Transverse colon (tissue), 4 donors: ENCODE measurements around the gene MOV10L1. TPM values are rescaled to one million over a fixed set of nuclear protein-coding genes. Genes with fewer than 3 reads are reported as not detected.

ENCODE experiments used
- DNase-seq: peaks from one replicate; pipeline ENCODE4 v3.0.0-alpha.2; 2019
- H3K27ac ChIP-seq, 4 donors: fragments of 200-600 bp; sonication (generic); 2 replicates each; pipeline ENCODE4 v1.5.1; 2016 to 2018; ENCODE audit warnings: inconsistent platforms in 4 of 4
- H3K27me3 ChIP-seq: fragments of 200-600 bp; sonication (generic); 2 replicates; pipeline ENCODE4 v1.5.1; 2017; ENCODE audit warnings: inconsistent platforms
- H3K36me3 ChIP-seq, 4 donors: fragments of 200-600 bp; sonication (generic); 2 replicates each; pipeline ENCODE4 v1.5.1; 2017 to 2019; ENCODE audit warnings: inconsistent platforms in 4 of 4
- H3K4me1 ChIP-seq, 4 donors: fragments of 200-600 bp; sonication (generic); 2 replicates each; pipeline ENCODE4 v1.5.1; 2017 to 2020; ENCODE audit warnings: inconsistent platforms in 4 of 4
- H3K4me3 ChIP-seq, 4 donors: fragments of 200-600 bp; sonication (generic); 1 replicate in 1 of 4; 2 replicates in 3 of 4; pipeline versions ENCODE4 v1.5.1 to v1.6.1; 2017 to 2019; ENCODE audit warnings: inconsistent platforms in 4 of 4
- H3K9me3 ChIP-seq, 2 donors: fragments of 200-600 bp; sonication (generic); 2 replicates each; pipeline ENCODE4 v1.5.1; 2017 to 2019; ENCODE audit warnings: inconsistent platforms in 2 of 2
- CTCF ChIP-seq, 5 experiments: fragments of 200-600 bp in 3 of 5; fragments of 450-650 bp in 2 of 5; sonication (generic) in 3 of 5; IDR thresholded peaks; 1 replicate in 2 of 5; 2 replicates in 3 of 5; pipeline ENCODE4 v1.5.1; 2016 to 2017; ENCODE audit warnings: antibody characterized with exemption in 5 of 5, inconsistent platforms in 3 of 5, mild to moderate bottlenecking in 2 of 5, moderate library complexity in 1 of 5
- EP300 ChIP-seq: sonication (generic); formaldehyde crosslinking; IDR thresholded peaks from one replicate; pipeline ENCODE4 v1.6.1; 2017; ENCODE audit warnings: antibody characterized with exemption, low read depth
- POLR2A ChIP-seq: fragments of 450-650 bp; IDR thresholded peaks from one replicate; pipeline ENCODE4 v1.6.1; 2016; ENCODE audit warnings: antibody characterized with exemption, mild to moderate bottlenecking, moderate library complexity
- POLR2AphosphoS5 ChIP-seq, 3 donors: sonication (generic); formaldehyde crosslinking; IDR thresholded peaks; one replicate each; pipeline ENCODE4 v1.6.1; 2016; ENCODE audit warnings: antibody characterized with exemption in 3 of 3
- WGBS, 2 donors: methylation state at CpG; one replicate each; pipeline ENCODE4 v1.1.5; 2018; ENCODE audit warnings: low coverage in 1 of 2; 5-methylcytosine and 5-hydroxymethylcytosine counted together
- in situ Hi-C, 4 donors: fragments of 200-750 bp; cut with MboI; loops; one replicate each; pipeline versions ENCODE4 v1.15.0 to v1.15.1; 2017; ENCODE audit warnings: low sequenced_read_pairs in 3 of 4, low pct_ligation_motif_present in 1 of 4, low pct_unique_long_range_greater_than_20kb in 1 of 4
- intact Hi-C: fragments of 100-400 bp; cut with DNase I; formaldehyde crosslinking; loops from one replicate; pipeline ENCODE4 v1.15.1; 2023; ENCODE audit warnings: low total_unique reads
- total RNA-seq, 4 donors: library from RNA; depleted of rRNA; stranded (reverse); fragments of >200 nt; gene quantifications; one replicate each; pipeline ENCODE4 v1.1.0, GENCODE V29; 2016

Gene MOV10L1
- total RNA-seq, 4 donors from 2014 or later: 0.20 to 0.48 (median 0.41) TPM; not detected in 1

GRCh38 chr22:50091092-50091768 lies 1.4 kb downstream of the MOV10L1 start:
- no peaks in the 10 kb centered on the region for H3K36me3 ChIP-seq
- H3K27ac ChIP-seq: no peak overlapping the region
- intact Hi-C loops: no loop called here
- no peaks in the 10 kb centered on the region for H3K4me1 ChIP-seq
- 76% methylated on average over 27 of the region's 29 CpGs; no CpG with 5 or more reads in 1 of the 2 donors for WGBS, 2 donors
- TF ChIP-seq CTCF (IDR thresholded peaks at IDR 0.05) (no peak), POLR2A (no peak), POLR2AphosphoS5 (IDR thresholded peaks at IDR 0.05) (no peak), EP300 (no peak)
- H3K27me3 ChIP-seq: peaks cover 43% of the 10 kb centered on the region
- in situ Hi-C loops: no loop called here
- DNase-seq: no peak
- no peaks in the 10 kb centered on the region for H3K9me3 ChIP-seq
- no peak overlapping the region for H3K4me3 ChIP-seq

DNA sequence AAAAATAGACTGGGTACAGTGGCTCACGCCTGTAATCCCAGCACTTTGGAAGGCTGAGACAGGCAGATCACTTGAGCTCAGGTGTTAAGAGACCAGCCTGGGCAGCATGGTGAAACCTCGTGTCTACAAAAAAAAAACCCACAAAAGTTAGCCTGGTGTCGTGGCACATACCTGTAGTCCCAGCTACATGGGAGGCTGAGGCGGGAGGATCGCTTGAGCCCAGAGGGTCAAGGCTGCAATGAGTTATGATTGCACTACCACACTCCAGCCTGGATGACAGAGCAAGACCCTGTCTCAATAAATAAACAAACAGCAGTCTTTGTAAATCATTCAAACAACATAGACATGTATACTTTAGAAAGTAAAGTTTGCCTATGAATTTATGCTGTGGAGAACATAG lies 2.5 kb downstream of the MOV10L1 start:
- no peak overlapping the region for H3K4me3 ChIP-seq
- peaks cover 52% of the 10 kb centered on the region for H3K27me3 ChIP-seq
- TF ChIP-seq EP300 (no peak), POLR2A (no peak), POLR2AphosphoS5 (IDR thresholded peaks at IDR 0.05) (no peak), CTCF (IDR thresholded peaks at IDR 0.05) (no peak)
- no peak for DNase-seq
- intact Hi-C loops (no loop called here), in situ Hi-C loops (no loop called here)
- no peaks in the 10 kb centered on the region for H3K9me3 ChIP-seq
- no peaks in the 10 kb centered on the region for H3K4me1 ChIP-seq
- H3K27ac ChIP-seq: no peak overlapping the region
- 64% methylated on average over 5 of the region's 5 CpGs; no CpG with 5 or more reads in 1 of the 2 donors for WGBS, 2 donors
- H3K36me3 ChIP-seq: no peaks in the 10 kb centered on the region

GRCh38 chr22:50098052-50098451 lies 8.2 kb downstream of the MOV10L1 start:
- 91 to 95% methylated on average over 3 of the region's 3 CpGs for WGBS, 2 donors
- in situ Hi-C loops: no loop called here
- Histone ChIP-seq H3K4me1 (no peaks in the 10 kb centered on the region), H3K4me3 (no peak overlapping the region), H3K27ac (no peak overlapping the region), H3K9me3 (no peaks in the 10 kb centered on the region), H3K36me3 (no peaks in the 10 kb centered on the region), H3K27me3 (peaks cover 35% of the 10 kb centered on the region)
- DNase-seq: no peak
- intact Hi-C loops: no loop called here
- TF ChIP-seq POLR2AphosphoS5 (IDR thresholded peaks at IDR 0.05): no peak

DNA sequence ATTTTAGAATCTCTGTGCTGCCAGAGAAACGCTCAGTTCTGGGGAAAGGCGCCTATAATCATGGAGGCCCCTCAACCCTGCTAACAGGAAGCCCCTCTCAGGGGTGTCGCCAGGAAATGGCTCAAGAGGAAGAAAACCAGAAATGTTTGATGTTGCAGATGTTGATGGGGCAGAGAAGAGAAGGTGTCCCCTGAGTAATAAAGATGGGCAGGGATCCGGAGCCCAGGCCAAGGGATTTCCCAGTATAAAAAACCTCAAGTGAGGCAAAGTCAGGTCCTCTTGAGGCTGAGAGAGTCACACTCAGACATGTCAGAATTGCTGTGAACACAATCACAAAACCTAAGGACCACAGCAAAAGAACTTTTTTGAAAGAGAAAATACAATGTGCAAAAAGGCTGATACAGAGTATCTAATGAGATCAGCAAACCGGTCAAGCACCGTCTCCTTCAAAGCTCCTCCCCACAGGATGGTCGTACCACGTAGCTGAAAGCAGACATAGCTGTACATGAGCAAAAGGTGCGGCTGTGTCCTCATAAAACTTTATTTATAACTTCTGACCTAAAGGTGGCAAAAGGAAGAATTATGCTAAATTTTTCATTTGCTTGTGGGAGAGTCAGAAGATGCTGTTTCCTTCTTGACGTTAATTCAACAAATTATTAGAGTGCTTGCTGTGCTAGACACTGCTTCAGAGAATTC lies 12.2 kb downstream of the MOV10L1 start:
- DNase-seq: no peak
- no peak overlapping the region for H3K4me3 ChIP-seq
- H3K4me1 ChIP-seq: no peaks in the 10 kb centered on the region
- peaks cover 14% of the 10 kb centered on the region for H3K27me3 ChIP-seq
- H3K36me3 ChIP-seq: no peaks in the 10 kb centered on the region
- H3K9me3 ChIP-seq: no peaks in the 10 kb centered on the region
- 55 to 60% methylated on average over 10 of the region's 10 CpGs for WGBS, 2 donors
- TF ChIP-seq POLR2A (no peak), CTCF (IDR thresholded peaks at IDR 0.05) (no peak), POLR2AphosphoS5 (IDR thresholded peaks at IDR 0.05) (no peak), EP300 (no peak)
- in situ Hi-C loops (no loop called here), intact Hi-C loops (no loop called here)
- H3K27ac ChIP-seq: no peak overlapping the region
